ENCODE data around the gene AIMP2.
A peak's percentile ranks its signal among the peaks of the same experiment; 100 is the strongest.
"Not testable (repeated sequence)": the region's sequence is repeated elsewhere in the genome, so short reads cannot be mapped to it uniquely, and the experiment has no call there.

AIMP2 gene

DNA sequence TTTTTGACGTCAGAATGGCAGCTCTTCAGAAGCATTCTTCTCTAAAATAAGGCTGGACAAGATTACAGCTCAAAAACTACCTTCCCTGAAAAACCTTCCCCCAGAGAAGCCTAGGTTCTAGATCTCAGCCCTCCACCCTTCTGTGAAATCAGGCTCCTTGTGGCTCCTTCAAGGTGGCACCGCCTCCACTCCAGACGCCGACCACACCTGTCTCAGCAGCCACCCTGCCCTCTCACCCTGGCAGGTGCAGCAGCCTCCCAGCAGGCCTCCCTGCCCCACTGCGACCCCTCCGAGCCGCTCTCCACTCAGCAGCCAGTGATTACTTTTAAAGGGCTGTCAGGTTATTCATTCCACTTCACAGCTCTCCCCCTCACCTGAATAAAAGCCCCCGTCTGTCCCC is 35.5 kb upstream of the AIMP2 start:
- not testable (repeated sequence) for H4K91ac ChIP-seq (ENCODE audit: low read depth, low read length); H3K79me2 ChIP-seq (ENCODE audit: control insufficient read depth, insufficient read depth, low read length, poor library complexity); H3K4me3 ChIP-seq (ENCODE audit: low read depth, low read length); H2BK5ac ChIP-seq (ENCODE audit: low read depth, low read length, poor library complexity); H3K4me2 ChIP-seq (ENCODE audit: low read length); H3K4ac ChIP-seq (ENCODE audit: low read depth, low read length); H3K14ac ChIP-seq (ENCODE audit: low read length); H3K4me1 ChIP-seq (ENCODE audit: control insufficient read depth in 1 of 2, insufficient read depth in 2 of 2, low read length in 2 of 2); H3K27me3 ChIP-seq (ENCODE audit: insufficient read depth, low read length); H4K12ac ChIP-seq (ENCODE audit: low read depth, low read length); H3K9ac ChIP-seq (ENCODE audit: low read length); DNase-seq; H3K79me1 ChIP-seq (ENCODE audit: low read length); H2BK120ac ChIP-seq (ENCODE audit: insufficient read depth, low read length, poor library complexity); H2BK12ac ChIP-seq (ENCODE audit: low read length); H3K18ac ChIP-seq (ENCODE audit: low read length); H3K27ac ChIP-seq (ENCODE audit: low read depth, low read length); H3K9me3 ChIP-seq (ENCODE audit: insufficient read depth, low read depth, low read length); H2AK5ac ChIP-seq (ENCODE audit: low read length); H4K8ac ChIP-seq (ENCODE audit: low read depth, low read length); H3K23ac ChIP-seq (ENCODE audit: low read length); H2AFZ ChIP-seq (ENCODE audit: insufficient read depth, low read length, poor library complexity); H3K36me3 ChIP-seq (ENCODE audit: control insufficient read depth in 1 of 2, insufficient read depth in 2 of 2, low read length in 2 of 2)
- WGBS (ENCODE audit: extremely low coverage, insufficient coverage, insufficient read length), result no CpG with 5 or more reads among the region's 8 CpGs

DNA sequence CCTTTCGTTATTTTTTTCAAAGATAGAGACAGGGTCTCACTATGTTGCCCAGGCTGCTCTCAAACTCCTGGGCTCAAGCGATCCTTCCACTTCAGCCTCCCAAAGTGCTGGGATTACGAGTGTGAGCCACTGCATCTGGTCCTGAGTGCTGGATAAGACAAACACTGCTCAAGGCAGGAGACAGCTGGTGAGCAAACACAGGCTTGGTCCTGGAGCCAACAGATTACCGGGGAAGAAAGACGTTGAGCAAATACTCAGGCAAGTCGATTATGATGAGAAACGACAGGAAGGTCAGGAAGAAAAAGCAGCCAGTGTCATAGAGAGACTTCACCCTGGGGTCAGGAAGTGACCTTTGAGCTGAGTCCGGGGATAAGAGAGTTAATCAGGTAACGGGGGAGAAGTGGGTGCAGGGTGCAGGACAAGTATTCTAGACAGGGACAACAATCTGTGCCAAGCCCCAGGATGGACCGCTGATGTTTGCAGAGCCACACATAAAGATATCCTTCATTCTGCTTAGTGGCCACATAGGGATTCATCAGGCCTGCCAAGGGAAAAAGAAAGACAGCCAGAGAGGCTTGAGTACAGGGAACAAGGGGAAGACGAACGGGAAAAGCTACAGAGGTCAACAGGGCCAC is 29.3 kb upstream of the AIMP2 start:
- H3K79me2 ChIP-seq (ENCODE audit: control insufficient read depth, insufficient read depth, low read length, poor library complexity); H4K91ac ChIP-seq (ENCODE audit: low read depth, low read length); H2AK5ac ChIP-seq (ENCODE audit: low read length); H3K9ac ChIP-seq (ENCODE audit: low read length); H4K8ac ChIP-seq (ENCODE audit: low read depth, low read length); H3K36me3 ChIP-seq (ENCODE audit: control insufficient read depth in 1 of 2, insufficient read depth in 2 of 2, low read length in 2 of 2); H3K9me3 ChIP-seq (ENCODE audit: insufficient read depth, low read depth, low read length); H4K12ac ChIP-seq (ENCODE audit: low read depth, low read length); DNase-seq; H2BK12ac ChIP-seq (ENCODE audit: low read length); H3K27me3 ChIP-seq (ENCODE audit: insufficient read depth, low read length); H3K14ac ChIP-seq (ENCODE audit: low read length); H3K18ac ChIP-seq (ENCODE audit: low read length); H3K27ac ChIP-seq (ENCODE audit: low read depth, low read length); H3K79me1 ChIP-seq (ENCODE audit: low read length); H3K4ac ChIP-seq (ENCODE audit: low read depth, low read length); H3K4me3 ChIP-seq (ENCODE audit: low read depth, low read length); H3K4me2 ChIP-seq (ENCODE audit: low read length); H2BK120ac ChIP-seq (ENCODE audit: insufficient read depth, low read length, poor library complexity); H3K4me1 ChIP-seq (ENCODE audit: control insufficient read depth in 1 of 2, insufficient read depth in 2 of 2, low read length in 2 of 2); H2AFZ ChIP-seq (ENCODE audit: insufficient read depth, low read length, poor library complexity); H3K23ac ChIP-seq (ENCODE audit: low read length); H2BK5ac ChIP-seq (ENCODE audit: low read depth, low read length, poor library complexity): not testable (repeated sequence)
- WGBS (ENCODE audit: extremely low coverage, insufficient coverage, insufficient read length), result no CpG with 5 or more reads among the region's 12 CpGs

DNA sequence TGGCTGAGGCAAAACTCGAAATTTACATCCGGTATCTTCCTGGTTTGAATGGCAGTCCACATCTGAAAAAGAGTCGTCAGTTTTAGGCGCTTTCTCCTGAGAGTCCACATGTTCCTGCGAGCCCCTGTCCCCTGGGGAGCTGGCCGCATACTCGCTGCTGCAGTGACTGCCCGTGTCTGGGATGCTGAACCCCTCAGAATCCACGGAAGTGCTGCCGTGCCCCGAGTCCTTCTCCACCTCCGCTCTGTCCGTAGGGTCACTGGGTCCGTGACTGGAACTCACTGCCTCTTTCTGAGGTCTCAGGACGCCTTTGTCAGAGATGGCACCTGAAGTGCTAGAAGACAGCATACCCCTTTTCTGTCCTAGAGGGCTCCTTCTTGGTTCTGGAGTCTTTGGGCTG is 22.0 kb upstream of the AIMP2 start:
- not testable (repeated sequence) for DNase-seq; H2BK12ac ChIP-seq (ENCODE audit: low read length); H3K4ac ChIP-seq (ENCODE audit: low read depth, low read length); H2AFZ ChIP-seq (ENCODE audit: insufficient read depth, low read length, poor library complexity); H3K18ac ChIP-seq (ENCODE audit: low read length); H3K23ac ChIP-seq (ENCODE audit: low read length); H3K9ac ChIP-seq (ENCODE audit: low read length); H3K9me3 ChIP-seq (ENCODE audit: insufficient read depth, low read depth, low read length); H3K4me3 ChIP-seq (ENCODE audit: low read depth, low read length); H2BK5ac ChIP-seq (ENCODE audit: low read depth, low read length, poor library complexity); H4K8ac ChIP-seq (ENCODE audit: low read depth, low read length); H3K27me3 ChIP-seq (ENCODE audit: insufficient read depth, low read length); H3K79me1 ChIP-seq (ENCODE audit: low read length); H3K4me2 ChIP-seq (ENCODE audit: low read length); H3K27ac ChIP-seq (ENCODE audit: low read depth, low read length); H2BK120ac ChIP-seq (ENCODE audit: insufficient read depth, low read length, poor library complexity); H2AK5ac ChIP-seq (ENCODE audit: low read length); H3K14ac ChIP-seq (ENCODE audit: low read length); H4K12ac ChIP-seq (ENCODE audit: low read depth, low read length); H3K4me1 ChIP-seq (ENCODE audit: control insufficient read depth in 1 of 2, insufficient read depth in 2 of 2, low read length in 2 of 2); H4K91ac ChIP-seq (ENCODE audit: low read depth, low read length); H3K79me2 ChIP-seq (ENCODE audit: control insufficient read depth, insufficient read depth, low read length, poor library complexity)
- H3K36me3 ChIP-seq (ENCODE audit: control insufficient read depth in 1 of 2, insufficient read depth in 2 of 2, low read length in 2 of 2), result peaks cover 13 to 17% of the 10 kb centered on the region in 2 experiments
- WGBS (ENCODE audit: extremely low coverage, insufficient coverage, insufficient read length), result no CpG with 5 or more reads among the region's 15 CpGs

DNA sequence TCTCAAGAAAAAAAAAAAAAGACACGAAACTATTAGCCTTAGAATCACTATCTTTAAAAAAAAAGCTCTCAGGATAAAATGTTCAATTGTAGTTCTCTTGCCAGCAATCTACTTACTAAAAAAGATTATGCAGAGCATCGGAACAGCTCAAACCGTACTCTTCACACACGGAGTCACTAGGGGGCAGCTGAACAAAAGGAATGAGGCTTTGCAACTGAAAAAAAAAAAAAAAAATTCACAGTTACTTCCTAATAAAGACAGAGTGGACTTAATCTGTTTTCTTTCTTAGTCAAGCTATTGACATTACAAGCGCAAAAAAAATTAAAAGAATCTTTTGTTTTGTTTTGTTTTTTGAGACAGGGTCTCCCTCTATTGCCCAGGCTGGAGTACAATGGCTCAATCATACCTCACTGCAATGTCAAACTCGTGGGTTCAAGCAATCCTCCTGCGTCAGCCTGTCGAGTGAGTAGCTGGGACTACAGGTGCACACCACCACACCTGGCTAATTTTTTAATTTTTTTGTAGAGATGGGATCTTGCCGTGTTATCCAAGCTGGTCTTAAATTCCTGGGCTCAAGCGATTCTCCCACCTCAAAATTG is 11.8 kb upstream of the AIMP2 start:
- Histone ChIP-seq H3K18ac (ENCODE audit: low read length) (no peak overlapping the region), H3K36me3 (ENCODE audit: control insufficient read depth in 1 of 2, insufficient read depth in 2 of 2, low read length in 2 of 2) (peaks cover 12 to 28% of the 10 kb centered on the region in 2 experiments), H3K4me3 (ENCODE audit: low read depth, low read length) (no peak overlapping the region), H3K27me3 (ENCODE audit: insufficient read depth, low read length) (no peaks in the 10 kb centered on the region), H2BK12ac (ENCODE audit: low read length) (no peak overlapping the region), H3K4ac (ENCODE audit: low read depth, low read length) (no peak overlapping the region), H2BK120ac (ENCODE audit: insufficient read depth, low read length, poor library complexity) (no peak overlapping the region), H2AK5ac (ENCODE audit: low read length) (no peak overlapping the region), H3K79me2 (ENCODE audit: control insufficient read depth, insufficient read depth, low read length, poor library complexity) (no peaks in the 10 kb centered on the region), H3K9me3 (ENCODE audit: insufficient read depth, low read depth, low read length) (no peaks in the 10 kb centered on the region), H3K9ac (ENCODE audit: low read length) (no peak overlapping the region), H2BK5ac (ENCODE audit: low read depth, low read length, poor library complexity) (no peak overlapping the region), H4K91ac (ENCODE audit: low read depth, low read length) (no peak overlapping the region), H3K27ac (ENCODE audit: low read depth, low read length) (no peak overlapping the region), H3K4me2 (ENCODE audit: low read length) (no peak overlapping the region), H3K79me1 (ENCODE audit: low read length) (no peaks in the 10 kb centered on the region), H3K23ac (ENCODE audit: low read length) (no peak overlapping the region), H3K14ac (ENCODE audit: low read length) (no peak overlapping the region), H4K12ac (ENCODE audit: low read depth, low read length) (no peak overlapping the region), H2AFZ (ENCODE audit: insufficient read depth, low read length, poor library complexity) (no peak overlapping the region), H3K4me1 (ENCODE audit: control insufficient read depth in 1 of 2, insufficient read depth in 2 of 2, low read length in 2 of 2) (peaks cover 2 to 3% of the 10 kb centered on the region in 2 experiments), H4K8ac (ENCODE audit: low read depth, low read length) (no peak overlapping the region)
- peak; percentile 43 to 79 for DNase-seq
- WGBS (ENCODE audit: extremely low coverage, insufficient coverage, insufficient read length), result no CpG with 5 or more reads among the region's 10 CpGs
